PFSK-1 (cell line): ENCODE measurements around the gene QSER1.

Source experiments
- FOXP2 ChIP-seq: optimal IDR thresholded peaks from 2 replicates; pipeline ENCODE3; 2011; ENCODE audit warnings: borderline replicate concordance, control low read depth, inconsistent platforms; ENCODE audit not compliant: insufficient read depth; ENCODE audit errors: extremely low read length, extremely low read depth
- POLR2AphosphoS5 ChIP-seq: IDR thresholded peaks from 2 replicates; pipeline ENCODE4 v1.6.1; 2012; ENCODE audit warnings: low read depth, mild to moderate bottlenecking, control low read depth, low read length, moderate library complexity
- REST ChIP-seq, 2 experiments: IDR thresholded peaks; 2 replicates each; pipeline versions ENCODE4 v1.6.1 to v1.8.0; 2011 to 2012; ENCODE audit warnings: low read depth in 2 of 2, low read length in 2 of 2, control low read depth in 1 of 2, inconsistent platforms in 1 of 2, mild to moderate bottlenecking in 1 of 2, moderate library complexity in 1 of 2; ENCODE audit not compliant: insufficient read depth in 1 of 2
- SIN3A ChIP-seq: IDR thresholded peaks from 2 replicates; pipeline ENCODE4 v1.6.1; 2012; ENCODE audit warnings: mild to moderate bottlenecking, low read length, moderate library complexity, borderline replicate concordance; ENCODE audit not compliant: insufficient read depth
- TAF1 ChIP-seq: IDR thresholded peaks from 2 replicates; pipeline ENCODE4 v1.6.1; 2012; ENCODE audit warnings: low read length, control low read depth, borderline replicate concordance; ENCODE audit not compliant: insufficient read depth

GRCh38 chr11:32890843-32891656 is 1.6 kb upstream of the QSER1 start:
- TF ChIP-seq POLR2AphosphoS5 (no peak), SIN3A (no peak), REST (IDR thresholded peaks at IDR 0.05; ENCODE audit: insufficient read depth in 1 of 2, low read depth in 2 of 2, low read length in 2 of 2) (no peak), TAF1 (no peak), FOXP2 (no peak)
